Testis (tissue), 2 donors: ENCODE data around the gene PNCK.

Experiments used
- CTCF ChIP-seq, 3 experiments: fragments of 450-650 bp in 2 of 3; fragments of 200-600 bp in 1 of 3; sonication (generic) in 1 of 3; IDR thresholded peaks; one replicate each; pipeline ENCODE4 v1.5.1; 2016 to 2019; ENCODE audit warnings: antibody characterized with exemption in 3 of 3, mild to moderate bottlenecking in 2 of 3, moderate library complexity in 1 of 3
- POLR2A ChIP-seq: fragments of 450-650 bp; IDR thresholded peaks from one replicate; pipeline ENCODE4 v1.6.1; 2017; ENCODE audit warnings: antibody characterized with exemption, mild to moderate bottlenecking, moderate library complexity

- no peak for TF ChIP-seq CTCF (IDR thresholded peaks at IDR 0.05)
- TF ChIP-seq POLR2A = no peak
Measured at GRCh38 chrX:153623310-153624029, 50.1 kb downstream of the PNCK start.
